SK-N-SH (cell line): ENCODE data around the gene CREBL2. TPM values are rescaled to one million over a fixed set of nuclear protein-coding genes. Genes with fewer than 3 reads are reported as not detected.

Experiments
- CTCF ChIA-PET: fragments of 300-600, 350-600 bp; formaldehyde crosslinking; extraction: SDS; loops from one replicate; lab custom pipeline; 2021; lab: Yijun Ruan, JAX
- POLR2A ChIA-PET: fragments of 350-600 bp; sonication (Branson Sonifier 250); formaldehyde crosslinking; extraction: SDS; loops from one replicate; lab custom pipeline; 2020; ENCODE audit warnings: antibody characterized with exemption, inconsistent platforms; lab: Yijun Ruan, JAX
- DNase-seq: peaks from one replicate; pipeline ENCODE4 v3.0.0; 2012
- H2AFZ ChIP-seq: fragments of 200-600 bp; sonication (generic); 2 replicates; pipeline ENCODE4 v1.8.1; 2016; ENCODE audit warnings: antibody characterized with exemption, mild to moderate bottlenecking, low read depth
- H3F3A ChIP-seq: fragments of 200-600 bp; sonication (generic); replicated peaks from 2 replicates; pipeline ENCODE3; 2016; ENCODE audit warnings: antibody characterized with exemption, mild to moderate bottlenecking; ENCODE audit not compliant: insufficient read depth
- H3K27ac ChIP-seq, 2 experiments: fragments of 200-500 bp in 1 of 2; fragments of 200-600 bp in 1 of 2; sonication (Bioruptor generic) in 1 of 2; sonication (generic), shearing (Covaris generic) in 1 of 2; 2 replicates each; pipeline versions ENCODE4 v1.5.1 to v1.6.1; 2014 to 2016; ENCODE audit warnings: low read depth in 2 of 2, inconsistent platforms in 1 of 2, low read length in 1 of 2, mild to moderate bottlenecking in 1 of 2, mixed read lengths in 1 of 2
- H3K27me3 ChIP-seq: fragments of 200-600 bp; sonication (generic), shearing (Covaris generic); 2 replicates; pipeline ENCODE4 v1.6.1; 2016; ENCODE audit warnings: mixed run types; ENCODE audit not compliant: insufficient read depth
- H3K36me3 ChIP-seq, 2 experiments: fragments of 200-500 bp in 1 of 2; fragments of 200-600 bp in 1 of 2; sonication (Bioruptor generic) in 1 of 2; sonication (generic) in 1 of 2; replicated peaks in 1 of 2; 2 replicates each; pipeline versions ENCODE3 to v1.5.1; 2014 to 2016; ENCODE audit warnings: low read length in 1 of 2, mild to moderate bottlenecking in 1 of 2; ENCODE audit not compliant: insufficient read depth in 2 of 2, control insufficient read depth in 1 of 2
- H3K4me1 ChIP-seq, 2 experiments: fragments of 200-500 bp in 1 of 2; fragments of 200-600 bp in 1 of 2; sonication (Bioruptor generic) in 1 of 2; sonication (generic), shearing (Covaris generic) in 1 of 2; 2 replicates each; pipeline versions ENCODE4 v1.5.1 to v1.6.1; 2014 to 2016; ENCODE audit warnings: low read depth in 1 of 2, low read length in 1 of 2, mixed run types in 1 of 2; ENCODE audit not compliant: insufficient read depth in 2 of 2, control insufficient read depth in 1 of 2
- H3K4me2 ChIP-seq: fragments of 200-600 bp; sonication (generic), shearing (Covaris generic); 2 replicates; pipeline ENCODE4 v1.6.1; 2017; ENCODE audit warnings: mixed run types
- H3K4me3 ChIP-seq, 2 experiments: fragments of 200-500 bp in 1 of 2; fragments of 200-600 bp in 1 of 2; sonication (Bioruptor generic) in 1 of 2; sonication (generic), shearing (Covaris generic) in 1 of 2; 2 replicates each; pipeline versions ENCODE4 v1.5.1 to v1.8.1; 2014 to 2016; ENCODE audit warnings: low read depth in 2 of 2, inconsistent platforms in 1 of 2, low read length in 1 of 2, mild to moderate bottlenecking in 1 of 2, mixed read lengths in 1 of 2, moderate library complexity in 1 of 2
- H3K79me2 ChIP-seq: fragments of 200-600 bp; sonication (generic); 2 replicates; pipeline ENCODE4 v1.8.1; 2017; ENCODE audit warnings: mild to moderate bottlenecking; ENCODE audit not compliant: insufficient read depth
- H3K9ac ChIP-seq: fragments of 200-600 bp; sonication (generic); 2 replicates; pipeline ENCODE4 v1.6.1; 2017; ENCODE audit warnings: mixed run types
- H3K9me2 ChIP-seq: fragments of 200-600 bp; sonication (generic); 2 replicates; pipeline ENCODE4 v1.6.1; 2017; ENCODE audit warnings: mixed run types
- H3K9me3 ChIP-seq: fragments of 200-600 bp; sonication (generic); 2 replicates; pipeline ENCODE4 v1.6.1; 2017; ENCODE audit warnings: mixed run types, mild to moderate bottlenecking, moderate library complexity
- H4K20me1 ChIP-seq: fragments of 200-600 bp; sonication (generic); 2 replicates; pipeline ENCODE4 v1.6.1; 2017; ENCODE audit warnings: mild to moderate bottlenecking, mixed run types; ENCODE audit not compliant: insufficient read depth
- CHD2 ChIP-seq: fragments of 150-350 bp; IDR thresholded peaks from 2 replicates; pipeline ENCODE4 v1.6.1; 2018; ENCODE audit warnings: low read length; ENCODE audit not compliant: partially characterized antibody
- CTCF ChIP-seq: fragments of 200-600 bp; sonication (generic); IDR thresholded peaks from 2 replicates; pipeline ENCODE4 v1.6.1; 2017; ENCODE audit warnings: antibody characterized with exemption, mild to moderate bottlenecking, moderate library complexity
- EZH2phosphoT487 ChIP-seq: fragments of 200-600 bp; sonication (generic); IDR thresholded peaks from 2 replicates; pipeline ENCODE4 v1.6.1; 2017; ENCODE audit warnings: low read depth, mixed run types, mild to moderate bottlenecking, antibody characterized with exemption, moderate library complexity, borderline replicate concordance
- FOSL2 ChIP-seq: IDR thresholded peaks from 2 replicates; pipeline ENCODE4 v1.4.0; 2012; ENCODE audit warnings: low read depth, mild to moderate bottlenecking, moderate library complexity, borderline replicate concordance
- MXI1 ChIP-seq: IDR thresholded peaks from 2 replicates; pipeline ENCODE4 v1.6.1; 2012; ENCODE audit warnings: mild to moderate bottlenecking, low read depth, low read length, improper control_type of control experiment
- USF1 ChIP-seq: IDR thresholded peaks from 2 replicates; pipeline ENCODE4 v1.4.0; 2012; ENCODE audit warnings: low read depth, borderline replicate concordance
- USF2 ChIP-seq: fragments of 150-350 bp; IDR thresholded peaks from 2 replicates; pipeline ENCODE4 v1.6.1; 2017; ENCODE audit warnings: antibody characterized with exemption, low read length, low read depth, borderline replicate concordance
- polyA plus RNA-seq, 3 experiments: library from polyadenylated mRNA; depleted of rRNA; stranded (reverse); fragments of >200 nt; gene quantifications; 2 replicates each; pipeline ENCODE4 v1.2.3, GENCODE V29; 2012

Gene CREBL2
- polyA plus RNA-seq, 1 of the 3 experiments (the other 2 are of a cell fraction): 12.6 TPM

- TF ChIP-seq CTCF: no peak
- no peak for TF ChIP-seq USF1
- no peak for TF ChIP-seq EZH2phosphoT487
- TF ChIP-seq USF2: no peak
- peaks cover 6% of the 10 kb centered on the region; the same call in 1 of the 2 replicates for H3K9me3 ChIP-seq
- DNase-seq: no peak
- CTCF ChIA-PET: no interaction called here
- no peaks in the 10 kb centered on the region for H3K27me3 ChIP-seq
- no peak overlapping the region; a peak in 1 of 4 replicates for H3K4me3 ChIP-seq
- H3K9ac ChIP-seq: no peak overlapping the region
- no peaks in the 10 kb centered on the region for H4K20me1 ChIP-seq
- H3F3A ChIP-seq: peaks cover 15% of the 10 kb centered on the region
- peaks cover 2 to 6% of the 10 kb centered on the region in 2 experiments for H3K36me3 ChIP-seq
- peaks cover 0 to 17% of the 10 kb centered on the region in 2 experiments; a peak in 1 of 4 replicates for H3K4me1 ChIP-seq
- no peak overlapping the region for H3K4me2 ChIP-seq
- no peak overlapping the region for H2AFZ ChIP-seq
- H3K9me2 ChIP-seq: no peaks in the 10 kb centered on the region
- H3K79me2 ChIP-seq: no peaks in the 10 kb centered on the region
- POLR2A ChIA-PET: no interaction called here
- no peak overlapping the region for H3K27ac ChIP-seq
Observed at GRCh38 chr12:12648284-12648683, 36.6 kb downstream of the CREBL2 start.

GRCh38 chr12:12648951-12649650 lies 37.4 kb downstream of the CREBL2 start:
- no peaks in the 10 kb centered on the region for H4K20me1 ChIP-seq
- H2AFZ ChIP-seq: no peak overlapping the region
- H3F3A ChIP-seq: peaks cover 15% of the 10 kb centered on the region
- POLR2A ChIA-PET: no interaction called here
- H3K9me2 ChIP-seq: no peaks in the 10 kb centered on the region
- peaks cover 6% of the 10 kb centered on the region; the same call in 1 of the 2 replicates for H3K9me3 ChIP-seq
- TF ChIP-seq FOSL2 (no peak), MXI1 (no peak), CHD2 (no peak)
- TF ChIP-seq, all 33 proteins: peak for 0
- Histone ChIP-seq H3K9ac (no peak overlapping the region), H3K4me3 (no peak overlapping the region), H3K36me3 (no peaks in the 10 kb centered on the region), H3K4me1 (peaks cover 0 to 17% of the 10 kb centered on the region in 2 experiments; a peak in 1 of 4 replicates), H3K27me3 (no peaks in the 10 kb centered on the region), H3K27ac (no peak overlapping the region), H3K4me2 (no peak overlapping the region), H3K79me2 (no peaks in the 10 kb centered on the region)
- CTCF ChIA-PET: no interaction called here
- no peak for DNase-seq
